Brain microvascular endothelial cell (primary cell): ENCODE data around the gene CCR9.

ENCODE experiments used
- DNase-seq: peaks from one replicate; pipeline ENCODE4 v3.0.0-alpha.2; 2020
- H3K27ac ChIP-seq: fragments of 250-450 bp; sonication (Bioruptor Pico); 2 replicates; pipeline ENCODE4 v1.5.1; 2020; ENCODE audit warnings: mild to moderate bottlenecking, moderate library complexity
- H3K27me3 ChIP-seq: fragments of 250-450 bp; sonication (Bioruptor Pico); replicated peaks from 2 replicates; pipeline ENCODE4 v1.5.1; 2020; ENCODE audit warnings: mild to moderate bottlenecking
- H3K36me3 ChIP-seq: fragments of 250-450 bp; sonication (Bioruptor Pico); replicated peaks from 2 replicates; pipeline ENCODE4 v1.5.1; 2020; ENCODE audit warnings: mild to moderate bottlenecking
- H3K4me3 ChIP-seq: 2 replicates; pipeline ENCODE4 v1.5.1; 2011; ENCODE audit warnings: low read depth, mild to moderate bottlenecking, control low read depth, low read length, moderate library complexity
- CTCF ChIP-seq: IDR thresholded peaks from 2 replicates; pipeline ENCODE4 v1.5.1; 2011; ENCODE audit warnings: low read depth, mild to moderate bottlenecking, moderate library complexity, low read length, control low read depth, inconsistent platforms; ENCODE audit errors: missing control alignments
- in situ Hi-C: cut with HindIII; loops from 2 replicates; pipeline ENCODE4 v1.10.0; 2017; ENCODE audit warnings: low sequenced_read_pairs, low pct_ligation_motif_present

Gene CCR9

GRCh38 chr3:45940781-45941365 lies 54.5 kb downstream of the CCR9 start:
- in situ Hi-C loops: no loop called here
- TF ChIP-seq CTCF: no peak
- Histone ChIP-seq H3K27ac (no peak overlapping the region), H3K36me3 (no peaks in the 10 kb centered on the region), H3K4me3 (no peak overlapping the region), H3K27me3 (no peaks in the 10 kb centered on the region)
- DNase-seq: no peak

- in situ Hi-C loops: no loop called here
- no peak overlapping the region for H3K4me3 ChIP-seq
- no peak for TF ChIP-seq CTCF
- no peak overlapping the region for H3K27ac ChIP-seq
- no peaks in the 10 kb centered on the region for H3K27me3 ChIP-seq
- H3K36me3 ChIP-seq: peaks cover 5% of the 10 kb centered on the region
- DNase-seq: no peak
Observed at GRCh38 chr3:45942051-45942825, 55.9 kb downstream of the CCR9 start.

GRCh38 chr3:45943207-45943846 lies 57.0 kb downstream of the CCR9 start, which contains the start of gene CXCR6:
Gene CXCR6 (plus strand): TSS chr3:45943464. CDS start chr3:45946482, 3,018 bp downstream.
- H3K27me3 ChIP-seq: no peaks in the 10 kb centered on the region
- H3K36me3 ChIP-seq: peaks cover 6% of the 10 kb centered on the region
- no peak for DNase-seq
- H3K4me3 ChIP-seq: no peak within 1 kb of the TSS
- H3K27ac ChIP-seq: no peak within 1 kb of the TSS
- in situ Hi-C loops: no loop called here
- TF ChIP-seq CTCF: no peak

- TF ChIP-seq CTCF: no peak
- no peaks in the 10 kb centered on the region for H3K27me3 ChIP-seq
- in situ Hi-C loops: no loop called here
- no peak overlapping the region for H3K4me3 ChIP-seq
- H3K36me3 ChIP-seq: peaks cover 10% of the 10 kb centered on the region
- no peak overlapping the region for H3K27ac ChIP-seq
- DNase-seq: no peak
Observed at GRCh38 chr3:45944830-45945620, 58.7 kb downstream of the CCR9 start.

- Histone ChIP-seq H3K27ac (no peak overlapping the region), H3K4me3 (no peak overlapping the region), H3K36me3 (peaks cover 14% of the 10 kb centered on the region), H3K27me3 (no peaks in the 10 kb centered on the region)
- in situ Hi-C loops: no loop called here
- no peak for DNase-seq
- peak; percentile 18 for TF ChIP-seq CTCF
Observed at GRCh38 chr3:45946307-45946706, 60.0 kb downstream of the CCR9 start.
